Measurements from ENCODE around the gene KRT77.
"Not testable (repeated sequence)": the region's sequence is repeated elsewhere in the genome, so short reads cannot be mapped to it uniquely, and the experiment has no call there.

The KRT77 gene

DNA sequence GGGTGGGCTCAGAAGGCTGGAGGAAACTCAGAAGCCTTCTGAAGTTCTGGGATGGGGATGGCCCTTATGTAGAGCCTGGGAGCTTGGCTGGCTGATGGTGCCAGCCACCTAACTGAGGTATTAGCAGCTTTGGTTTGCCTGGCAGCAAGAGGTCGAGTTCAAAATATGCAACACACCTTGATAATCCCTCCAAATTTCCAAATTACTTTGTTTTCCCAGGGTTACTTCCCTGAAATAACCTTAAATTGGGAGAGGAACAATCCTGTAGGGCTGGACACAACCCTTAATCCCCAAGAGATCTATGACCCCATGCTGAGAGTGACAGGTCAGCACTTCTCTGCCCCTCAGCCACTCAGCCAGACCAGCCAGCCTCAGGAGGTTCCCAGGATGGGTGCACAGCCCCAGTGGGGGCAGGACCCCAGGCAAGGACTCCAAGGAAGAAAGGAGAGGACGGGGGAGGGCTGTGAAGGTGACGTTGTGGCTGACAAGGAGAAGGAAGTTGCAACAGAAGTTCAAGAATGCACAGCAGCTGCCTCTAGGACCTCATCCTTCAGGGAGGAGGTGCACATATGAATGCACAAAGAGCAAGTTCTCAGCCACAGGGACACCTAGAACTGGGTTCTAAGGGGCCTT, 18.6 kb upstream of the KRT77 start:
- DNase-seq = peak; percentile 22

DNA sequence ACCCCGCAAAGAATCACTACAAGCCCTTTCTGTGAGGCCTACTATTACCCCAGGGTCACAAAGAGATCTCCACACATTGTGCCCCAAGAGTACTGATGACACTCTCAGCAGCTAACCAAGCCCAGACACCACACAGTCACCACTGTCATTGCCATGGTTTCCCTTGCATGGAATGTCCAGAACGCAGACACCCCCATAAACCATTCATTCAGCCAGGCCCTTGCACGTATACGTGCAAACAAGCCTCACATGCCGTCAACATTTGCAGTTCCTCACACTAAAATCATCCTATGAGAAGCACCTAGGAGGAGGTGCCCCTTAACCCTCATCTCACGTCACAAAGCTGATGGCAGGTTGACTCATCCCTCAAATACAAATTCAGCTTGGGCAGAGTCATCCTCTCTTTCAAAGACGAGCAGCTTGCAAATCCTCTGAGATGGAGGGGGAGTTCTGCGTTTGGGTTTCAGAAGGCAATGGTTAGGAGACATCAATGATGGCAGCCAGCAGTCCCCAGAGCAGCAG, 17.1 kb upstream of the KRT77 start:
- DNase-seq = no peak

DNA sequence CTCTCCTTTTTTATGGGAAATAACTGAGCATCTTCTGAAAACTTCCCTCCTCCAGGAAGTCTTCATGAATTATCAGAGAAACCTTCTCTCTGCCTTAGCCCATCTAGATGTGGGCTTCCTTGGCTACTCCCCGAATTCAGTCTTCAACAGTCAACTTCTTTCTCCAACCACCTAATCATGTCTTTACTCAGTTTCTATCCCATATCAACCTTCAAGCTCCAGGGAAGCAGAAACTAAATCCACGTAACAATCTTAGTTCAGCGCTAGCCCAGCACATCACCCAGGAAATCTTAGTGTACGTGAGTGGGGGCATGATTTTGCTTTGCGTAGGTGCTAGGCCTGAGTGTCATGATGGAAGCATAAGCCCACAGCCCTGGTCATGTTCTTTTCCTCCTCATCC, 12.7 kb upstream of the KRT77 start:
- no peak for DNase-seq

DNA sequence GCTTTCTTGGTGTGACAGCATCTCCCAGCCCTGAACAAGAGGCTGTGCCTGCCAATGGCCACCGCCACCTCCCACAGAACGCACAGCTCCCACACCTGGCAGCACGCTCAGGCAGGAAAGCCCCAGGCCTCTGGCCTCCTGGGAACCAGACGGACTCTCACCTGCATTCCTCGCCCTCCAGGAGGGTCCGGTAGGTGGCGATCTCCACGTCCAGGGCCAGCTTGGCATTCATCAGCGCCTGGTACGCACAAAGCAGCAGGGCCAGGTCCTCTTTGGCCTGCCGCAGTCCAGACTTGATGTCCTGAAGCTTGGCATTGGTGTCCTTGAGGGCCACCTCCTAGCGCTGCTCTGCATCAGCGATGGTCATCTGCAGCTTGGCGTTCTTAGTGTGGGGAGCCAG, 12.1 kb upstream of the KRT77 start:
- DNase-seq = no peak

DNA sequence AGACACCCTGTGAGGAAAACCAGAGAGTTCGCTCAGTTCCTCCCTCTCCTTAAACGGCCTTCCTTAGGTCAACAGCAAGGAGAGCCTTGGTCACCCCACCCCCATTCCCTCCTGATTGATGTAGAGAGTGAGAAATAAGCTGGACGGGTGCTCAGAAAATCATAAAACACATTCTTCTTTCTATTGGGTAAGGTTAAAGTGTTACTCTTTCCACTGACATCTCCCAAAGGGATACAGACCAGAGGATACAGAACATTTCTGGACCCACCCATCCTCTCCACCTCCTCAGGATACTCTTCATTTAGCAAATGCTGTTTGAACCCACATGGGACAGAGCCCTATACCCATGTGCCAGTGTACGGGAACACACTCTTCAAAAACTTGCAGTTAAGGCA, 11.6 kb upstream of the KRT77 start:
- no peak for DNase-seq

DNA sequence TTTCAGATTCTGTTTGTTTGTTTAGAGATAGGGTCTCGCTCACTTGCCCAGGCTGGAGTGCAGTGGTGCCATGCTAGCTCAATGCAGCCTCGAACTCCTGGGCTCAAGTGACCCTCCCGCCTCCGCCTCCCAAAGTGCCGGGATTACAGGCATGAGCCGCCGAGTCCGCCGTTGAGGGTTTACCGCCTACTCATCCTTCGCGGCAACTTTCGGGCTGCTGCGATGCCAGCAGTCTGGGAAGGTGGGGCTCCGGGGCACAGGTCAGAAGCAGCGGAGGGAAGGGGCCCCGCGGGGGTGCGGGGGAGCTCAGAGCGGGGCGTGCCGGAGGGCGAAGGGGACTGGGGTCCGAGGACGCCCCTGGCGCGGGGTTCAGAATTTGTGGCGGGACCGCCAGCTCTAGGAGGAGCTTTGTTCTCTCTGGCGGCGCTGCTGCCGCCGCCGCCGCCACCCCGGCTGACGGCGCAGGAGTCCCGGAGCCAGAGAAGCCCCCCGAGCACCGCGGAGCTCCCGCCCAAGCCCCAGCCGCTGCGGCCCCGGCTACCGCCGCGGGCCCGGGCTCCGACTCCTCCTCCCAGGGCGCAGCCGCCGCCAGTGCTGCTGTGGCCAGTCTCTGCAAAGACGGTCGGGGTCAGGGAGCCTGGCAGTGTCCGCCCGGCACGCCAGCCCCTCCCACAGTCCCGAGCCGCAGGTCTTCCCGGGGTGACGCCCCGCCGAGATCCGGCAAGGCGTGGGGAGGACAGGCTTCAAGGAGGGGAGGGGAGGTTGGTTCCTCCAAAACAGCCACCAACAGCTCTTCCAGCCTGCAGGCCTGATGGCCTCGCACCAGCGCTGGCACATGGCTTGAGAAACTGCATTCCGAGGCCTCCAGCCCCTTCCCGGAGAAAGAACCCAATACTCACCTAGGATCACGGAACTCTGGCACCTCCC, 10.9 kb upstream of the KRT77 start:
- no peak for DNase-seq

DNA sequence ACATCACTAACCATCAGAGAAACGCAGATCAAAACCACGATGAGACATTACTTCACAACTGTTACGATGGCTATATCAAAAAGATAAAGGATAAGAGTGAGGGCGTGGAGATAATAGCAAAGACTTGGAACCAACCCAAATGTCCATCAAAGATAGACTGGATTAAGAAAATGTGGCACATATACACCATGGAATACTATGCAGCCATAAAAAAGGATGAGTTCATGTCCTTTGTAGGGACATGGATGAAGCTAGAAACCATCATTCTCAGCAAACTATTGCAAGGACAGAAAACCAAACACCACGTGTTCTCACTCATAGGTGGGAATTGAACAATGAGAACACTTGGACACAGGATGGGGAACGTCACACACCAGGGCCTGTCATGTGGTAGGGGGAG, 8.8 kb upstream of the KRT77 start:
- DNase-seq = not testable (repeated sequence)

DNA sequence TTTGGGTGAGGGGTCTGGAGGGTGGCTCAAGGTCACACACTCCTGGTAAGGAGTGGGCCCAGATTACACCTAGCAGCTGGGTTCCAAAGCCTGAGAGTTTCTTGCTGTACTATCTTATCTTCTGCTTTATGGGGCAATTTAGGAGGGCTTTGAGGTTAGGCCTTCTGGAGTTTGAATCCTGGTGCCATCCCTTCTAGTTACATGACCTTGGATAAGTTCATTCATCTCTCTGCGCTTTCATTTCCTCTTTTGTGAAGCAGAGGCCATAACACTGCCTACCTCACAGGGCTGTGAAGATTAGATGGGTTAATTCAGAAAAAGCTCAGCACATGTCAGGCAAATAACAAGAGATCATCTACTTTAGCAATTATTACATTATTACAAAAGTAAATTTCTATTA, 7.4 kb upstream of the KRT77 start:
- DNase-seq = no peak

DNA sequence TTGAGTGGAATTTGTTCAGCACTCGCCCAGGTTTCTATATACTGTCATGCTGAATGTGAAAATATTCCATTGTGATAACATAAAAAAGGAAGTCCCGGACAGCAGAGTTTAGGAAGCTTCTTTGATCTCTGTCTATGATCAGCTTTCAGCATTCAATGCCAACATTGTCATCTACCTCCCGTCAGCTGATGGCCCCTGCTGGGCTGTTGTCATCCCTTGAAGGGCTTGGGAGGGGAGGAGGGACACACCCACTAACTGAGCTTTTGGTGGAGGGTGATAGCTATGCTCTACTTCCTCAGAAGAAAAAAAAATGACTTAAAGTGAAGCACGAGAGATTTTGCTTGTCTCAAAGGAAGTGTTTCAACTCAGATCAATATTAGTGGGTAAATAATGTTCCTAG, 4.7 kb upstream of the KRT77 start:
- DNase-seq = peak; percentile 82

DNA sequence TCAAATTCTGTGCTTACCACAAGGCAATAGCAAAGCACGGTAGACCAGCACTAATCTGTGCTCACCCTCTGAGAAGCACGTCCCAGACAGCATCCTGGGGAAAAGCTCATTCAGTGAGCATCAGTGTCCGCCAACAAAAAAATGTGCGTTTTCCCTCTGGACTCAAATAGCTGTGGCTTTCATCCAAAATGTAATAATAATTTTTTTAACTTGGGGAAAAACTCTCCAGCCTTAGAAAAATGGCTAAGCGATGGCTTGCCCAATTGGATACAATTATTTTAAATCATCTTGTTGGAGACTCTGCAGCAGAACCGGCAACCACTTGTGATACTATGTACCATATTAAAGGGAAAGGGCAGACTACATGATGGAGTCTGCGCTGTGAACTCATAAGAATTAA, 1.1 kb upstream of the KRT77 start:
- no peak for DNase-seq

DNA sequence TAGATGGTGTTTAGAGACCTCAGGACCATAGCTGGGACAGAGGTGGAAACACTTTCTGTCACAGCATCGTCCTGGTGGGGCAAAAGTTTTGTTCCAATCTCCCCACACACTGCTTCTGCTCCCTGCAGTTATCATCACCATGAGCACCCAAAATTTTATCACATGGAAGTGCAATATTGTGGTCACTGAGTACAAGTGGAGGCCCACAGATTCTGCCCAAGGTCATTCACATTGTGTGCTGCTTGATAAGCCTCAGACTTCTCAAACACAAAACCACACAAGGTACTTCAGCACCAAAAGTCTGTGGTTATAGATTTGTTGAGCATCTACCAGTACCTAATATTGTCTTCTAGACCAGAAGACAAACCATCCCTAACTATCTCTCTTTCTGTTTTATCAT, 554 bp upstream of the KRT77 start:
- DNase-seq = peak; percentile 94

DNA sequence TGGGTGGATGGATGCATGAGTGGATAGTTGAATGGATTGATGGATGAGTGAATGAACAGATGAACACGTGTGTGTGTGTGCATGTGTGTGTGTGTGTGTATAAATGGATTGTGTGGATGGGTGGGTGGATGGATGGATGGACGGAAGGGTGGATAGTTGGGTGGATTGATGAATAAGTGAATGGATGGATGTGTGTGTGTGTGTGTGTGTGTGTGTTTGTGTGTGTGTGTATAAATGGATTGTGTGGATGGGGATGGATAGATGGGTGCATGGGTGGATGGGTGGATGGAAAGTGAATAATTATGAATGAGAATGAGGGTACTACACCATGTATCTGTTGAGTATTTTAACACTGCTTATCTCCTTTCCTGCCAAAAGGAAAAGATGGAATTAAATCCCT, 986 bp downstream of the KRT77 start:
- no peak for DNase-seq

DNA sequence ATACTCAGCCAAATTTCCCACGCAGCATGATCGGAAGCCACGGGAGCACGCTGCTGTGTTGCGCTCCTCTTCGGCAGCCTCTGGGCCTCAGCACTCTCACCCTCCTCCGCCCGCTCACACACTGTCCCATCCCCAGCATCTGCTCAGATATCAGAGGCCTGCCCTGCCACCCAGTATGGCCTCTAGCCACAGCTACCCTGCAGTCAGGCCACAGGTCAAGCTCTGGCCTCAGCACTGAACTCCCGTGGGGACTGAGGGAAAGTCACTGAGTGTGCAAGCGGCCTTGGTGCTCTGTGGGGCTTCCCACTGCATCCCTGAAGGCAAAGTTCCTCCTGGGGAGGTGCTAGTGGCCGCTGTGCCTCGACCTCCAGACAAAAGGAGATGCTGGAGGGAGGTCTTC, 2.0 kb downstream of the KRT77 start:
- DNase-seq = no peak

DNA sequence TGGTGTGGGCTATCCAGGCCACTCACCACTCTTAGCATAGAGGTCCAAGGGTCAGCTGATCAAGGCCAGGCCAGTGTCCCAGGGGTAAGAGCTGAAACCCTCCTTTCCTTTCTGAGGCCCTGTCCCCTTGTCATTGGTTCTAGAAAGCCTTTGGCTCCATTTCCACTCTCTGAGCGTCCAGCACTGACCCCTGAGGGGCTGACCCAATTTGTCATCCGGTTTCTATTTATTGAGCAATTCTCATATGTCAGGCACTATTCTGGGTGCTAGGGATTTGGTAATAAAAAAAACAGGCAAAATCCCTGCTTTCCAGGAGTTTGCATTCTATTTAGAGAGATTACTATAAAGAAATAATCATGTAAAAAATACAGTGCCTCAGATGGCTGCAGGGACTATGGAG, 3.4 kb downstream of the KRT77 start:
- no peak for DNase-seq

DNA sequence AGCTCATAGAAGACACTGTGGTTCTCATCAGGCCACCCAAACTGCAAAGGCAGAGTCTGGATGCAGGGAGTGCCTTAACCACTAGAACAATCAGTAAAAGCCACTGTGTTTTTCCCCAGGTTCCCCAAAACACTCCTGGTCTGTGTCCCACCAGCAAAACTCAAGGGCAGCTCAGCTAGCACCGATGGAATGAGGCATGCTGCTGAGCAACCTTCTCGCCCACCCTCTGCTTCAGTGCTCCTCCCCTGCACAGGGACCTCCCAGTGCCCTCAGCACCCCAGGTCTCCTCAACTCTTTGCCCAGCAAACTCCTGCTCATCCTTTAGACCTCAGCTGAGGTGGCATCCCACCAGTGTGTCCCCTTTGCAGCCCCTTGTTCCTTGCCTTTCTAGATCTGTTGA, 4.0 kb downstream of the KRT77 start:
- no peak for DNase-seq

DNA sequence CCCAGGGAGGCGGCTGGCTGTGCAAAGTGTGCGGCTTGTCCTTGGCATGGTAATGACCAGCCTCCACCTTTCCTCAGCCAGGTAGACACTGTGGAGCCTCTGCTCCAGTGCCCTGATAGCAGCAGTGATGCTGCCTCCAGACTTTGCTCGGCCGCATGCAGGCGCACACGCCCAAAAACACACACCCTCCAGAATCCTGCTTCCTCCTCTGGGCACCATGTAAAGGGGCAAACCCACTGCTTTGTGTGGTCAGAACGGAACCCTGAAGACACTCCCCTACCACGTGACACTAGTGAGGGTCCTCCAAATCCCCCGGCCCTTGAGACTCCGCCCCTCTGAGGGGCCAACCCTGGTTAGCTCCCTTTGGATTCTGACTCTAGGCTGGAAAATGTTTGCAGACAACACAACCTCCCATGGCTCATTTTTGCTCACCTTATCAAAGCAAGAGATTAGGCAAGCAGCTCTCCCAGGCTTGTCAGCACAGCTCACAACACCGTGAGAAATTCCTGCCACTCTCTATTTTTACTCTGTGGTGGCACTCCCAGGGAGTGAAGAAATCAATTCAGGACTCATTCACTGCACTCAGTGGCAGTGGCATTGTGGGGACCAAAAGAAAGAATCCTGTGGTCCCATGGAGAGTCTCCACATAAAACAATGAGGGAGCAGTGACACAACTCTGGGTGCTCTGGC, 4.5 kb downstream of the KRT77 start:
- DNase-seq = no peak

DNA sequence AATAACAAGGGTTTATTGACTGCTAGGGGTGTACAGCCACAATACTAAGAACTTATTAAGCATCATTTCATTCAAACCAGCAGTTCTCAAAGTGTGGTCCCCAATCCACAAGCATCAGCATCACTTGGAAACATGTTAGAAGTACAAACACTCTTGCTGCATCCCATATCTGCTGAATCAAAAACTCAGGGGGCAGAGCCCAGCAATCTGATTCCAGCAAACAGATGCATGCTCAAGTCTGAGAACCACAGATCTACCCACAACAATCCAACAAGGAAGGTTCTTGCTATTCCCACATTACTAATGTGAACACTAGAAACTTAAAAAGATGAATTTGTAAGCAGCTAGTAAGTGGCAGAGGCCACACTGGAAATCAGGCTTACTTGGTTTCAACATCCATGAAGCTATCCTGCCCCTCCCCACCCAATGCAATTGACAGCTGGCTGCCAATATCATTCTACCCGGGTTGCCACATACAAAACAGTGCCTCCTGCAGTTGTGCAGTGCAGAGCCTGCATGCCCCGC, 6.2 kb downstream of the KRT77 start:
- no peak for DNase-seq

DNA sequence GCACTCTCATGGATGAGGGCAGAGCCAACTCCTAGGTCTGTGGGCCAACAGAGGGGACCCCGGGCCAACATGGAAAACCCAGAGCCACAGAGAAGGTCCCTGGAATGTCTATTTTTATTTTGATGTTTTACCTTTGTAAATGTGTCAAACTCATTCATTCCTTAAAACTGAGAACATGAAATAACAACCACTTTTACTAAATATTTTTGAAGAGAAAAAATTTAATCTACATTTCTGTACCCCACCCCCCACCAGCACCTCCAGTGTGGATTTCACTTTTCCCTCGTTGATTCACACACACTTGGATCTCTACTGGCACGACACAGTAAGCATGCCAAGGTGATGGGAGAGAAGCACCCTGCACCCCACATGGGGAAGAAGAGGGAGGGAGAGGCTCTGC, 6.7 kb downstream of the KRT77 start:
- DNase-seq = no peak

DNA sequence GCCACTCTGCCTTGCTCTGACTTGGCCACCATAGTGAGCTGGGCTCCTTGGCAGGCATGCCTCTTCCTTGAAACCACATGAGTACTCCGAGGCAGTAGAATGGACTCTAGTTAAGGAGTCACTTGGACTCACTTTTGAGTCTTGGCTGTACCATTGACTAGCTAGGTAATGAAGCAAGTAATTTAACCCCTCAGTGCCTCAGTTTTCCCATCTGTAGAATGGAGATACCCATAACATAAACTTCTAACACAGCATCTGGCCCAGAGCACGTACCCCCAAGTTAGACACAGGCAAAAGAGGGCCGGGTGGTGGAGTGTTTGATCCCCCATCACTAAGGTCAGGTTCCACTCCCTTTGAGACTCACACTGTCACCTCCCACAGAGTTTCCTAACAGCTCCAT, 8.3 kb downstream of the KRT77 start:
- DNase-seq = no peak

DNA sequence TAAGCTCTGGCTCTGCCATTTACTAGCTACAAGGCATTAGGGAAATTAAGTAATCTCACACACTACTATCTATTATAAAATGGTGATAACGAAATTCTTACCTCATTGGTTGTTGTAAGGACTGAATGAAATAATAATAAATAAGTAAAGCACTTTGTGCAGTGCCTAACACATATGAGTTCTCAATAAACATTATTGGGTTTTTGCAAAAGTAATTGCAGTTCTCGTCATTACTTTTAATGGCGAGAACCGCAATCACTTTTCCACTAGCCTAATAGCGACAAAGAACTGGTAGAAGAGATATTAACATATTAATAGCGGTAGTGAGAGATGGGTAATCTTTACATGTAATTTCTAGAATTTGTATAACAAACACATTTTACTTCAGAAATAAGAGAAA, 9.2 kb downstream of the KRT77 start:
- no peak for DNase-seq

DNA sequence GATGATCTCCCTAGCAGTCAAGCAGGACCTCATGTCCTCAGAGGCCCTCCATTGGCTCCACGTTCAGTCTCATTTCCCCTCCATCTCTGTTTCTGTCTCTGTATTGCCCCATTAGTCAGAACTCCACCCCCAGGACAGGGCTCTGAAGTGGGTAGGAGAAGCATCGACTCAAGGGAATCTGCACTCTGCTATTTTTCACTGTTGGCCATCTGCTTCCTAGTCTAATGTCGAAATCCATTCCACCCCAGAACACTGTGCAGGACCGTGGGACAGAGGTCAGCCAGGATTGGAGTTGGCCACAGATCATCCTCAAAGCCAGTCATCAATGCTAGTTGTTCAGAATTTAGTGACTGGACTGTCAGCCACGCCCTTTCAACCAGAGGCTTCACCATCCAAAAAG, 10.1 kb downstream of the KRT77 start:
- DNase-seq = no peak

DNA sequence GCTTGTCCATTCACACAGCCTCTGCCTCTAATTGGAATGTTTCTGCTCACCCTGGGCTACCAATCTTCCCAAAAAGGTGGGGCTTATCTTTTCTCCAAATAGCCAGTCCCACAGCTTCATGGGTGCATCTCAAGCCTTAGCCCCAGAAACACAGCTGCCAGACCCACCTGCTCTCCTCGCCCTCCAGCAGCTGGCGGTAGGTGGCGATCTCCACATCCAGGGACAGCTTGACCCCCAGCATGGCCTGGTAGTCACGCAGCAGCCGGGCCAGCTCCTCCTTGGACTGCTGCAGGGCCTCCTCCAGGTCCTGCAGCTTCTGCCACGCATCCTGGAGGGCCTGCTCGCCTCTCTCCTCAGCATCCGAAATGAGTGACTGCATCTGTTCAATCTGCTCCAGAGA, 11.1 kb downstream of the KRT77 start:
- DNase-seq = no peak

DNA sequence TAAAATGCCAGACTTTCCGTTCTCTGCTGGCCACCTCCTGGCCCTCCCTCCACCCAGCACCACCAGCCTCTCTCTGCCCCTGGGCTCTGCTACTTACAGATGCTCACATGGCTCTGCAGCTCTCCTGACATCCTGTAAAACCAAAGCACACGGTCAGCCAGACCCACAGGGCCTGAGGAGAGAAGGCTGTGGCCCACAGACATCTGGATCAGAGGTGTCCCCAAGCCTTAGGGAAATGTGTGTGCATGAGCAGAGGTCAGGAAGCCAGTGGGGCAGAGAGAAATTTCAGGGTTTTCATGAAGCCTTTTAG, 11.5 kb downstream of the KRT77 start:
- no peak for DNase-seq

Measured in hematopoietic multipotent progenitor cell treated with erythropoietin and hydrocortisone succinate and interleukin-3 and kit ligand, for 6 days (in vitro differentiated cells).